ENCODE results near the gene CFAP61.

CFAP61 gene

GRCh38 chr20:20246996-20247633 lies 194.8 kb downstream of the CFAP61 start:
- no peak for DNase-seq

DNA sequence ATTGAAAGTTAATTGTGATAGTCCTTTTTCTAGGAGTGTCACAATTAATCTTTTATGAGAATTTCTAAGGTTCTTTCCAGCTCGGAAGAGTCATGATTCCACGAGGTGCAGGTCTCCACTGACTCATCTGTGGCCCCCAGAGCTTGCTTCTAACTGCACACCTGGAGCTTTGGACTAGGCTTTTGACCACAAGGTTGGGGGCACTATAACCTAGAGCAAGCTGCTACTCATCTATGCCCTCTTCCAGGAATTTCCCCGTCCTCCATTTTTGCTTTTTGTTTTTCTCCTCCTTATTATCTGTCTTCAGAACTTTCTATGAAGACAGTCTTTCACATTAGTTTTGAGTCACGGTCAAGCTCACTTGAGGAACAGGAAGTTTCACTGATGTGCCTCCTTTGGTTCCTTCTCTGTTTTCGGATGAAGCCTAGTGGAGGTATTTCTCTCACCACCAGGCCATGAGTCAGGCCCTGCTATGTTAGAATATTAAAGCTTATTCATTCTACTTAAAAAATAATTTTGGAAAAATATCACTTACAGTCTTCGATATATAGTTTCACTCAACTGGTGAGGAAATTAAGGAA lies 196.4 kb downstream of the CFAP61 start:
- DNase-seq = no peak

DNA sequence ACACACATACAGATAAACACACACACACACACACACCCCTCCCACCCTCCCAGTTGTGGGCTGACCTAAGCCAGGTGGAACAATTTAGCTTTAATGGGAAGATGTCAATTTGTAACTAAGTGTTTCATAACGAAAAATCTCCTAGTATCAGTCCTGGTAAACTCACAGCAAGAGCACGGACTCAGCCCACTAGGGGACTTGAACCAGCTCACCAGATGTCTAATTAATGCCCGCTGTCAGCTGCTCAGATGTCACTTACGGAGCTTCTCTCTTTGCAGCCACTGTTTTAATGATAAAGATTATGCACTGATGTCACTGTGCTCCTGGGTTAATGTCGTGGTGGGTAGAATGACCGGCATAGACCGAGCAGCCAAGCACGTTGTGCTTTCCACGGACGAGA lies 199.0 kb downstream of the CFAP61 start:
- DNase-seq = no peak

GRCh38 chr20:20251836-20252235 lies 199.5 kb downstream of the CFAP61 start:
- no peak for DNase-seq

GRCh38 chr20:20253039-20253743 lies 200.9 kb downstream of the CFAP61 start:
- no peak for DNase-seq

GRCh38 chr20:20253744-20254330 lies 201.5 kb downstream of the CFAP61 start:
- DNase-seq = peak; percentile 42

DNA sequence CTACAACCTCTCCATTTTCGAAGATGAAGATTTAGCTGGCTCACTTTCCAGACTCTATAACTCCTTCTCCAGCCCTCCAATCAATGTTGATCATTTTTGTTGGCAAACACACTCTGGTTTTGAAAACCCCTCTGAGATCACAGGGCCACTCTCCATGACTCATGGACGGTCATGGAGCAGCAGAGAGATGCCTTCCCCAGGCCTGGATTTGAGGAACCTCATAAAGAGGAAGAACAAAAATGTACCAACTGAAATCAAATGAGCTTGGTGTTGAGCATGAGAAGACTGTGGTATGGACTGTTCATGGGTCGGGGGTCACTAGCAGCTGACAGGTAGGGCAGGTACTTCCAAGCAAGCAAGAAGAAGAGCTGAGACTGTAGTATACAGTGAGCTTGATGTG lies 202.8 kb downstream of the CFAP61 start:
- no peak for DNase-seq

DNA sequence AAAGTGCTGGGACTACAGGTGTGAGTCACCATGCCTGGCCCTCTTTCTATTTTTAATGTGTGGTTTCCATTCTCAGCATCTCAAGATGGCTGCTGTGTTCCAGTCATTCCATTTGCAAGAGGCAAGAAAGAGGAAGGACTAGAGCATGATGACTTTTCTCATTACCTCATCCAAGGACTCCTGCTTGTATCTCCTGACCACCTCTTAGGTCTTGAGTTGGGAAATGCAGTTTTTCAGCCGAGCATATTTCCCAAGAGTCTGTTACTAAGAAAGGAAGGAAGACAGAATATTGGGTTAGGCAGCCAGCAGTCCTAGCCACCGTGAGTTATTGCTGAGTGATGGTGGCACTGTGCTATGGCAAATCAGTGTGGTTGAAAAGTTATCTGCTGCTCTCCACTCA lies 207.2 kb downstream of the CFAP61 start:
- no peak for DNase-seq

DNA sequence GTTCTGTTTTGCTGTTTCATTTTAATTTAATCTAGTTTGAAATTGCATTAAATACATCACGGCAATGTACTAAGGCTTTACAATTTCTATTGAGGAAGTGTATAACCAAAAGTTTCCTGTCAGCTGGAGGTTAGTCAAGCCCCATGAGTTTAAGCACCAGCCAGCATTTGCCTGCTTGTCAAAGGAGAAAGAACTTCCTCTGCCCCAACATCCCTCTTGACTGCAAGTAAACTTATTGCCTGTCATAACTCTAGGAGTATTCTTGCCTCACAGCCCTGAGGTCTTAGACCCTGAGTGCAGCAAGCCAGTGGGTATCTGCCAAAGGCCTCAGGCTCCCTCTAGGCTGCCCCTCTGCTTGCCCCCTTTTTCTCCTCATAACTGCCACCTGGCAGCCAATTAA lies 208.8 kb downstream of the CFAP61 start:
- DNase-seq = no peak

- DNase-seq = no peak
Measured at GRCh38 chr20:20265210-20265609, 212.9 kb downstream of the CFAP61 start.

GRCh38 chr20:20266552-20266951 lies 214.2 kb downstream of the CFAP61 start:
- no peak for DNase-seq

DNA sequence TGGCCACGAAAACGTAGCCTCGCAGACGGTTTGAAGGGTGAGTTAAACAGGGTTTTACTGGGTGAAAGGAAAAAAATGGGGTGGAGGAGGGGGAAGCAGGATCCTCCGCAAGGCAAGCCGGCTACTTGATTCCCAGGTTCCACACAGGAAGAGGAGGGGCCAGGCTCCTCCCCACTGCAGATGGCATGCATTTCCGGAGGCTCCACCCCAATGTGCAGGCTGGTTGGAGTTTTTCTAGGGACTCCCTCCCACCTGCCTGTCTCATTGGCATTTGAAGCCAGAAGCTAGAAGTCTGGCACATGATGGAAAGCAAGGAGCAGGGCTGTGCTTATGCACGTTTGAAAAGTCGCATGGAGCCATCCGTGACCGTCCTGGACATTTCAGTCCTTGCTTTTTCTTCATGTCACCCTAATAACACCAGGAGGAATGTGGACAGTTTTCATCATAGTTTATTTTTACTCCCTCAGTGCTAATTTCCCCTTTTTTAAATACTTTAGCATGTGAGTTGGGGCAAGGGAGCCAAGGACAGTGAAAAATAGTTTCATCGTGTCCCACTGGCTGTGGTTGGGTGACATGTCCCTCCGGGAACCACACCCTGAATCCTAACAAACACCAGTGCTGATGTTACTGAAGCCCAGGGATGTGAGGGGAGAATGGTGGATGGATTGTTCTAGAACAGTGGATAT lies 215.5 kb downstream of the CFAP61 start:
- peak; percentile 96 for DNase-seq

- DNase-seq = no peak
Measured at GRCh38 chr20:20271271-20271670, 218.9 kb downstream of the CFAP61 start.

GRCh38 chr20:20272686-20273085 lies 220.4 kb downstream of the CFAP61 start:
- no peak for DNase-seq

- no peak for DNase-seq
Measured at GRCh38 chr20:20273286-20273685, 221.0 kb downstream of the CFAP61 start.

- no peak for DNase-seq
Measured at GRCh38 chr20:20274821-20275220, 222.5 kb downstream of the CFAP61 start.

- DNase-seq = no peak
Measured at GRCh38 chr20:20275636-20276035, 223.3 kb downstream of the CFAP61 start.

DNA sequence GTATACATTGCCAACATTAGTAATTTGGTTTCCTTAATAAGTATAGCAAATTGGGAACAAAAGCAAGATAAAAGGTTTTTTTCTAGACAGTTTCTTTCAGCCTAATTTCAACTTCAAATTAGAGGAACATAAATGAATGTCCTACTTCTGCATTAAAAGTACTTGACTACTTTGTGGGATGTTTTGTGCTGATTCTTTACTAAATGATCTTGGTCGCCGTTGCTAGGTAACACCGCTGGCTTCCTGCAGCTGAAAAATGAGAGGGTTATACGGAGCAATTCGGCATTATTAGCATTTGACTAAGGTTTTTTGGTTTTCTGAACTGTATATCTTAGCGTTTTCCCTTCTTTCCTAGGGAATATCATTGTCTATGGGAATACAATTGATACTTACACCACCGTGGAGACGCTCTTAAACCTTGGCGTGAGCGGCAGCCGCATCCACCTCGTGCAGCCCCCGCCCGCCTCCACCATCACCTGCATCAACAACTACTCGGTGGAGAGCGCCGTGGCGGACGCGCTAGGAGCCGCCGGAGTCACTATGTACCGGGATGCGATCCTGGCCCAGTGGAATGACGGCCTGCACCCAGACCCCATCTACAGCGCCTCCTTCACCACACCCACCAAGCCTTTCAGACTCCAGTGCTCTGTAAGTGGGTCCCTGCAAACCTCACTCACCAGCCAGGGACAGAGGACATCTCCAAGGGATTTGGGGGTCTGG lies 224.6 kb downstream of the CFAP61 start:
- peak; percentile 62 for DNase-seq

GRCh38 chr20:20277894-20278335 lies 225.6 kb downstream of the CFAP61 start:
- no peak for DNase-seq

GRCh38 chr20:20286061-20286460 lies 233.7 kb downstream of the CFAP61 start:
- no peak for DNase-seq

DNA sequence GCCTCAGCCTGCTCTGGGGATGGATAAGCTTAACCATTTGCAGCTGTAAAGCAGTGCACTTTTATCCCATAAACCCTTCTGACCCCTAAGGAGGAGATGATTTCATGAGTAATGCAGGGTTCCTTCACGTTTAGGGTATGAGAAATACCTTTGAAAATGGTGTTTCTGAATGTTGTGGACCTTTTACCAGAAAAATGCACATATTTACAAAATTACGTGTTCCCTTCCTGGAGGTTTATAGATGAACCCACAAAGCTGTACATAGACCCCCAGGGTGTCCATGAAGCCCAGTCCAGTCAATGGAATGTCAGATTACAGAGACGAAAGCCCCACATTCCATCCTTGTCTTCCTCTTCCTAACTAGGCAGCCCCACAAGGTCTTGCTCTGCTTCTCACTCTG lies 237.0 kb downstream of the CFAP61 start:
- no peak for DNase-seq

- DNase-seq = no peak
Measured at GRCh38 chr20:20292472-20292871, 240.1 kb downstream of the CFAP61 start.

DNA sequence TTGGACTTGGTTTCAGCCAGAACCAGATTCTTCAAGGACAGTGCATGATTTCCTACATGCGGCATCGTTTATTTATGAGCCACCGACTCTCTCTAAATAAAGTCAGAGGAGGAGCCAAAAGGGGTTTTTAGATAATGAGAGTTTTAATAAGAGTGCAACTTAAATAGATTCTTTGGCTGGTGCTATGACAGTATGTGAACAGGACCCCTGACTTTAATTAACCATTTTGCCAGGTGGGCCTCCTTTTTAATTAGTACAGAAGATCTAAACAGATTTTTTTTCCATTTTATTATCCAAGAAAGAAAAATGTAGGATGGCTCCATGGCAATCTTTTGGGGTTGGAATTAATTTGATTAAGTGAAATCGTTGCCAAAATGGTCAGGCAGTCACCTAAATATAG lies 240.8 kb downstream of the CFAP61 start:
- DNase-seq = no peak

Measured in NCI-H510A treated with DMSO at 0.1 percent for 48 hours (cell line).